Nephron progenitor cell (in vitro differentiated cells): ENCODE results near the gene ATRNL1.

Experiments used
- DNase-seq: peaks from one replicate; pipeline ENCODE4 v3.0.0; 2021
- H3K27ac Mint-ChIP-seq: 2 replicates; pipeline ENCODE4 v1.8.0; 2021; ENCODE audit warnings: mild to moderate bottlenecking, moderate library complexity, mixed read lengths
- H3K27me3 Mint-ChIP-seq: 2 replicates; pipeline ENCODE4 v1.8.0; 2021; ENCODE audit warnings: mild to moderate bottlenecking, low read depth, mixed read lengths; ENCODE audit not compliant: poor library complexity
- H3K36me3 Mint-ChIP-seq: 2 replicates; pipeline ENCODE4 v1.8.0; 2021; ENCODE audit warnings: low read depth, mixed read lengths
- H3K4me1 Mint-ChIP-seq: 2 replicates; pipeline ENCODE4 v1.8.0; 2021; ENCODE audit warnings: mixed read lengths
- H3K4me3 Mint-ChIP-seq: 2 replicates; pipeline ENCODE4 v1.8.0; 2021; ENCODE audit warnings: mild to moderate bottlenecking, moderate library complexity, mixed read lengths
- H3K9me3 Mint-ChIP-seq: 2 replicates; pipeline ENCODE4 v1.8.0; 2021; ENCODE audit warnings: mild to moderate bottlenecking, moderate library complexity, mixed read lengths
- TF ChIP-seq, protein P1 (sequence below): fragments of 200-600 bp; sonication (generic); IDR thresholded peaks from 2 replicates; pipeline ENCODE4 v1.5.0; 2021; ENCODE audit warnings: antibody characterized with exemption

The ATRNL1 gene

DNA sequence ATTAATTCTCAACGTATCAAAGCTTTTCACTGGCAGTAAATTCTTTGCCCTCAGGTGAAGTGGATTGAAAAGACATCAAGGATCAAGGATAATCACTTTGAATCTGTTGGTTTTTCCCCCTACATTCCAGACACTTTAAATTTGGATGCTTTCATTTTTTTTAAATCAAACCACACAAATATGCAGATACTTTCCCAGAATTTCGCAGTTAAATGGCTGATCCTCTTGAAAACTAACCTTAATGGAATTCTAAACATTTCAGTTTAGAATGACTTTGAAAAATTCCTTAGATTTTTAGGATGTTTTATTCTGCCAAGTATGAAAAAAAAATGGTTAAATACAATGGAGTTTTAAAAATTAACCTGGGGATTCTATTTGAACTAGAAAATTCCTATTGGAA is 853.9 kb downstream of the ATRNL1 start:
- Mint-ChIP-seq H3K4me1 (peaks cover 29% of the 10 kb centered on the region), H3K27ac (no peak overlapping the region)

DNA sequence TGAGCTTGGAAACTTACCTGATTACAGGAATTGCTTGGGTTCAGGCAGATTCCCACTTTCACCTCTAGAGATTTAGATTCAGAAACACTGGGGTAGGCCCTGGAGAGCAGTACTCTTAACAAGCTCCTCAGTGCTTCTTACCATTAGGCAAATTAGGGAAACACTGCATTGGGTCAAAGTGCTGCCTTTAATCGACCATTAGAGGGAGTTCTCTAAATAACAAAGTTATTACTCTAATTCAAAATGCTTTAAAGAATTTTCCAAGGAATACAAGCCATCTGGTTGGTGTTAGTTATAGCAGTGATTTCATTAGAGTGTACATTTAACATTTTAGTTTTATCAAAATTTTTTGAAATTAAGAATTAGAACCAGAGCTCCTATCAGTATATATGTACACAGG is 855.3 kb downstream of the ATRNL1 start:
- H3K4me1 Mint-ChIP-seq, result peaks cover 38% of the 10 kb centered on the region

More for the DNA sequence above, 853.9 kb downstream of the ATRNL1 start:
- H3K4me3 Mint-ChIP-seq, result no peak overlapping the region
- no peaks in the 10 kb centered on the region for H3K9me3 Mint-ChIP-seq
- no peak for DNase-seq
- TF ChIP-seq, protein P1, sequence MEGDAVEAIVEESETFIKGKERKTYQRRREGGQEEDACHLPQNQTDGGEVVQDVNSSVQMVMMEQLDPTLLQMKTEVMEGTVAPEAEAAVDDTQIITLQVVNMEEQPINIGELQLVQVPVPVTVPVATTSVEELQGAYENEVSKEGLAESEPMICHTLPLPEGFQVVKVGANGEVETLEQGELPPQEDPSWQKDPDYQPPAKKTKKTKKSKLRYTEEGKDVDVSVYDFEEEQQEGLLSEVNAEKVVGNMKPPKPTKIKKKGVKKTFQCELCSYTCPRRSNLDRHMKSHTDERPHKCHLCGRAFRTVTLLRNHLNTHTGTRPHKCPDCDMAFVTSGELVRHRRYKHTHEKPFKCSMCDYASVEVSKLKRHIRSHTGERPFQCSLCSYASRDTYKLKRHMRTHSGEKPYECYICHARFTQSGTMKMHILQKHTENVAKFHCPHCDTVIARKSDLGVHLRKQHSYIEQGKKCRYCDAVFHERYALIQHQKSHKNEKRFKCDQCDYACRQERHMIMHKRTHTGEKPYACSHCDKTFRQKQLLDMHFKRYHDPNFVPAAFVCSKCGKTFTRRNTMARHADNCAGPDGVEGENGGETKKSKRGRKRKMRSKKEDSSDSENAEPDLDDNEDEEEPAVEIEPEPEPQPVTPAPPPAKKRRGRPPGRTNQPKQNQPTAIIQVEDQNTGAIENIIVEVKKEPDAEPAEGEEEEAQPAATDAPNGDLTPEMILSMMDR, result no peak
- H3K36me3 Mint-ChIP-seq, result no peaks in the 10 kb centered on the region
- H3K27me3 Mint-ChIP-seq, result no peaks in the 10 kb centered on the region

DNA sequence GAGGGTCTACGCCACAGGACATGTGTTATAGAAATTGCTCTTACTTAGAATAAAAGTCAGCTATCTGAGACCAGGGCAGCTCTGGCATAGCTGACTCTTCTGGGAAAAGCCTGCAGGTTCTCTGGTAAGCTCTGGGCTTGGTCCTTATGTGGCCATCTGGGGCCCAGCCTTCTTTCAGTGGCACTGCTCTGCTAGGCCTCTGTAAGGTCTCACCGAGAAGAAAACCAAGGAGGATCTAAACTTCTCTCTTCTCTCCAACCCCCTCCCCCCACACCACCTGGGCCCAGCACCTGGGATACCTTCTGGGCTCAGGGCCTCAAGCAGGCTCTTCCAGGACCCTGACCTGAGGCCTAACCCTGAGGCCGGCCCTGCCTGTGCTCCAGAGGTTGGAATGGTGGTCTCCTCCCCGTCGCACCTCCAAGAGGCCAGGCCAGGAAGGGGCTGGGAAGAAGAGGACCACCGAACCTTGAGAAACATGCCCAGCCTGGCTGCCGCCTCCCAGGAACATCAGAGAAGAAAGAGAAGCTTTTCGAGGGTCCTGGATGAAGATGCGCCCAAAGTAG is 856.2 kb downstream of the ATRNL1 start:
- peaks cover 47% of the 10 kb centered on the region for H3K4me1 Mint-ChIP-seq
- TF ChIP-seq, protein P1, result no peak

More for the DNA sequence above, 855.3 kb downstream of the ATRNL1 start:
- Mint-ChIP-seq H3K27ac (no peak overlapping the region), H3K27me3 (no peaks in the 10 kb centered on the region), H3K36me3 (no peaks in the 10 kb centered on the region), H3K9me3 (no peaks in the 10 kb centered on the region), H3K4me3 (no peak overlapping the region)
- TF ChIP-seq, protein P1, result peak; percentile 26
- no peak for DNase-seq

DNA sequence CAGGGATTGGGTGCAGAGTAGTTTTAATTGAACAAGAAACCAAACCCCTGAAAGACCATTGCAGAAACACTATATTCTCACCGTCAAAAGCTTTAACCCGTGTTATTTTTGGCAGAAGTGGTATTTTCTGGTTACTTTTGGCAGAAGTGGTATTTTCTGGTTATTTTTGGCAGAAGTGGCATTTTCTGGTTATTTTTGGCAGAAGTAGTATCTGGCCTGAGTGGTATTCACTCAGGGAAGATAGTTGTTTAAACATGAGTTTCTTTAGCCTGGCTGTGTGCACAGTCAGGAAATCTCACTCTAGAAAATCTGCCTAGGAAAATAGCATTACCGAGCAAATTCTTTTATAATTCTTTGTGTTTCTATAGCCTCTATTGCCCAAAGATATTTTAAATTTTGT is 857.2 kb downstream of the ATRNL1 start:
- Mint-ChIP-seq H3K27me3 (no peaks in the 10 kb centered on the region), H3K4me3 (no peak overlapping the region), H3K4me1 (peaks cover 52% of the 10 kb centered on the region), H3K36me3 (no peaks in the 10 kb centered on the region), H3K27ac (peak overlapping the region; percentile 22), H3K9me3 (no peaks in the 10 kb centered on the region)
- TF ChIP-seq, protein P1, result no peak
- no peak for DNase-seq

More for the DNA sequence above, 856.2 kb downstream of the ATRNL1 start:
- Mint-ChIP-seq H3K4me3 (no peak overlapping the region), H3K9me3 (no peaks in the 10 kb centered on the region), H3K27me3 (no peaks in the 10 kb centered on the region), H3K36me3 (no peaks in the 10 kb centered on the region), H3K27ac (peak overlapping the region; percentile 22)
- no peak for DNase-seq

DNA sequence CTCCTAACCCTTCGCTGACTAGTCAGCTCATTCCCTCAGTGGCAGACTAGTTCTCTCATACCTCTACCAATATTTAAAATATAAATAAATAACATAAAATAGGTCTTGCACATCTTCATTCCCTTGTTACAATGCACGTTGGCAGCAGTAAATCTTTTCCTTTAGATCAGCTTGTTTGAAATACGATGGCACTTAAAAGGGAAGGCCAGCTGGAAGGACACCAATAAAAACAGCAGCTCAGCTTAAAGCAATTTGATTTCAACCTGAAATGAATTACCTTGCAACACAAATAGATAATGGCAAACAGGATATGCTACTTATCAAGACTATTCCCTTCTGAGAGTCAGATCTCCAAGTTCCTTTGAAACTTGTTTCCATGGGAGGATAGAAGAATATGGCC is 858.1 kb downstream of the ATRNL1 start:
- TF ChIP-seq, protein P1, result no peak
- H3K36me3 Mint-ChIP-seq, result no peaks in the 10 kb centered on the region
- H3K4me3 Mint-ChIP-seq, result no peak overlapping the region
- H3K4me1 Mint-ChIP-seq, result peaks cover 54% of the 10 kb centered on the region
- no peak for DNase-seq
- no peak overlapping the region for H3K27ac Mint-ChIP-seq
- no peaks in the 10 kb centered on the region for H3K27me3 Mint-ChIP-seq
- no peaks in the 10 kb centered on the region for H3K9me3 Mint-ChIP-seq

DNA sequence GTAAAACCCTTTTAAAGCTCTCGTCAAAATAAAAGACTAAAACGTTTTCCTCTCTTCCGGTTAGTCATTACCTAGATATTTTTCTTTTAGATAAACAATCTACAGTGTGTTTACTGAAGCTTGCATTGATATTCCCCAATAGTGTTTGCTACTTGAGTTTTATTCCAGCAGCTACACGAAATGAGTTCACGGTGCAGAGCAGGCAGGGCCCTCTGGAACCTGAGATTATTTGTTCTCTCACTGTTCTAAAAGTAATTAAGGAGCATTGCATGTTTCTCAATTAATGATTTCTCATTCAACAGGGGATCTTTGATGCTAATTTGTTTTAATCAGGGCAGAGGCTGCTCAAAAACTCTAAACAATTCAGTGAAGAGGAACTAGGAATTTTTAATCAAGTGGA is 860.1 kb downstream of the ATRNL1 start:
- TF ChIP-seq, protein P1, result no peak
- Mint-ChIP-seq H3K27me3 (no peaks in the 10 kb centered on the region), H3K27ac (no peak overlapping the region), H3K4me1 (peaks cover 54% of the 10 kb centered on the region), H3K9me3 (no peaks in the 10 kb centered on the region), H3K4me3 (no peak overlapping the region), H3K36me3 (no peaks in the 10 kb centered on the region)
- DNase-seq, result no peak
